ENCODE results near the gene IPO7. TPM values are rescaled to one million over a fixed set of nuclear protein-coding genes. Genes with fewer than 3 reads are reported as not detected.

The IPO7 gene
- total RNA-seq, 1 donor from 2014 or later, result 120 TPM

- DNase-seq (no peak), ATAC-seq (no peak)
- intact Hi-C loops (cut with DNase I), result no loop called here
- Histone ChIP-seq H3K4me3 (no peak overlapping the region), H3K27ac (no peak overlapping the region), H3K4me1 (no peaks in the 10 kb centered on the region), H3K36me3 (peaks cover 87% of the 10 kb centered on the region), H3K9me3 (no peaks in the 10 kb centered on the region), H3K27me3 (no peaks in the 10 kb centered on the region)
- TF ChIP-seq, protein P1, sequence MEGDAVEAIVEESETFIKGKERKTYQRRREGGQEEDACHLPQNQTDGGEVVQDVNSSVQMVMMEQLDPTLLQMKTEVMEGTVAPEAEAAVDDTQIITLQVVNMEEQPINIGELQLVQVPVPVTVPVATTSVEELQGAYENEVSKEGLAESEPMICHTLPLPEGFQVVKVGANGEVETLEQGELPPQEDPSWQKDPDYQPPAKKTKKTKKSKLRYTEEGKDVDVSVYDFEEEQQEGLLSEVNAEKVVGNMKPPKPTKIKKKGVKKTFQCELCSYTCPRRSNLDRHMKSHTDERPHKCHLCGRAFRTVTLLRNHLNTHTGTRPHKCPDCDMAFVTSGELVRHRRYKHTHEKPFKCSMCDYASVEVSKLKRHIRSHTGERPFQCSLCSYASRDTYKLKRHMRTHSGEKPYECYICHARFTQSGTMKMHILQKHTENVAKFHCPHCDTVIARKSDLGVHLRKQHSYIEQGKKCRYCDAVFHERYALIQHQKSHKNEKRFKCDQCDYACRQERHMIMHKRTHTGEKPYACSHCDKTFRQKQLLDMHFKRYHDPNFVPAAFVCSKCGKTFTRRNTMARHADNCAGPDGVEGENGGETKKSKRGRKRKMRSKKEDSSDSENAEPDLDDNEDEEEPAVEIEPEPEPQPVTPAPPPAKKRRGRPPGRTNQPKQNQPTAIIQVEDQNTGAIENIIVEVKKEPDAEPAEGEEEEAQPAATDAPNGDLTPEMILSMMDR (IDR thresholded peaks at IDR 0.05), result no peak
Measured at GRCh38 chr11:9495803-9496514, 111.5 kb downstream of the IPO7 start.

Other genes with a start within 250 kb of the IPO7 start
- 90.8 TPM for gene DENND5A, start 119.3 kb upstream of the IPO7 start, total RNA-seq
- gene TMEM41B, start 70.1 kb upstream of the IPO7 start, total RNA-seq, result 71.6 TPM
- gene ZNF143, start 76.4 kb downstream of the IPO7 start, total RNA-seq, result 29.6 TPM
- 10.9 TPM for gene WEE1, start 189.0 kb downstream of the IPO7 start, total RNA-seq